ENCODE results near the gene HAPSTR1. TPM values are rescaled to one million over a fixed set of nuclear protein-coding genes. Genes with fewer than 3 reads are reported as not detected.
A peak's percentile ranks its signal among the peaks of the same experiment; 100 is the strongest.

The HAPSTR1 gene
- total and polyA plus RNA-seq, 2 of the 13 experiments (the other 11 are each of a cell fraction or from before 2014, with no cell fraction given) = 25.2 to 83.2 TPM

- TF ChIP-seq CTCF (CRISPR knock-in tag; IDR thresholded peaks at IDR 0.05) (no peak), ATF7 (IDR thresholded peaks at IDR 0.05) (no peak), ATF7 (CRISPR knock-in tag; IDR thresholded peaks at IDR 0.05) (no peak), BCL3 (CRISPR knock-in tag; IDR thresholded peaks at IDR 0.05) (no peak), TGIF2 (CRISPR knock-in tag; IDR thresholded peaks at IDR 0.05) (no peak), ZNF234 (CRISPR knock-in tag; conservative IDR thresholded peaks at IDR 0.05) (no peak), PHB2 (IDR thresholded peaks at IDR 0.05; ENCODE audit: partially characterized antibody) (no peak), IRF9 (CRISPR knock-in tag; IDR thresholded peaks at IDR 0.05; ENCODE audit: borderline replicate concordance) (no peak; the same call in 1 of the 2 replicates), NRL (CRISPR knock-in tag; IDR thresholded peaks at IDR 0.05; ENCODE audit: borderline replicate concordance) (0 out of 2 replicates have a peak, but pooled peaks have one; percentile 38), SP1 (IDR thresholded peaks at IDR 0.05) (no peak), SP1 (CRISPR knock-in tag; IDR thresholded peaks at IDR 0.05) (no peak), EED (CRISPR knock-in tag; IDR thresholded peaks at IDR 0.05) (peak; percentile 69; the same call in 1 of the 2 replicates), ZBTB42 (CRISPR knock-in tag; IDR thresholded peaks at IDR 0.05) (no peak), GRHL1 (CRISPR knock-in tag; conservative IDR thresholded peaks at IDR 0.05) (no peak), ZNF335 (CRISPR knock-in tag; IDR thresholded peaks at IDR 0.05) (no peak), ARNTL (CRISPR knock-in tag; IDR thresholded peaks at IDR 0.05) (no peak), ZNF776 (CRISPR knock-in tag; IDR thresholded peaks at IDR 0.05) (0 out of 2 replicates have a peak, but pooled peaks have one; percentile 41), ZNF432 (CRISPR knock-in tag; IDR thresholded peaks at IDR 0.05; ENCODE audit: borderline replicate concordance) (0 out of 2 replicates have a peak, but pooled peaks have one; percentile 45), ETV6 (CRISPR knock-in tag; conservative IDR thresholded peaks at IDR 0.05) (no peak), SMARCE1 (IDR thresholded peaks at IDR 0.05; ENCODE audit: borderline replicate concordance) (no peak)
Observed at GRCh38 chr16:9097266-9098219, 6.1 kb downstream of the HAPSTR1 start (continued).
